Fibroblast of mammary gland (primary cell): ENCODE measurements around the gene PDLIM3.

Source experiments
- DNase-seq: peaks from one replicate; pipeline ENCODE4 v3.0.0-alpha.2; 2010; ENCODE audit warnings: low read depth
- H3K4me3 ChIP-seq: 2 replicates; pipeline ENCODE4 v1.5.1; 2011; ENCODE audit warnings: low read depth, mild to moderate bottlenecking, low read length, moderate library complexity; ENCODE audit not compliant: control insufficient read depth
- TF ChIP-seq, protein P1 (sequence below): conservative IDR thresholded peaks from 2 replicates; pipeline ENCODE4 v1.5.1; 2011; ENCODE audit warnings: low read depth, low read length, inconsistent platforms; ENCODE audit not compliant: control insufficient read depth, insufficient read depth

The PDLIM3 gene

DNA sequence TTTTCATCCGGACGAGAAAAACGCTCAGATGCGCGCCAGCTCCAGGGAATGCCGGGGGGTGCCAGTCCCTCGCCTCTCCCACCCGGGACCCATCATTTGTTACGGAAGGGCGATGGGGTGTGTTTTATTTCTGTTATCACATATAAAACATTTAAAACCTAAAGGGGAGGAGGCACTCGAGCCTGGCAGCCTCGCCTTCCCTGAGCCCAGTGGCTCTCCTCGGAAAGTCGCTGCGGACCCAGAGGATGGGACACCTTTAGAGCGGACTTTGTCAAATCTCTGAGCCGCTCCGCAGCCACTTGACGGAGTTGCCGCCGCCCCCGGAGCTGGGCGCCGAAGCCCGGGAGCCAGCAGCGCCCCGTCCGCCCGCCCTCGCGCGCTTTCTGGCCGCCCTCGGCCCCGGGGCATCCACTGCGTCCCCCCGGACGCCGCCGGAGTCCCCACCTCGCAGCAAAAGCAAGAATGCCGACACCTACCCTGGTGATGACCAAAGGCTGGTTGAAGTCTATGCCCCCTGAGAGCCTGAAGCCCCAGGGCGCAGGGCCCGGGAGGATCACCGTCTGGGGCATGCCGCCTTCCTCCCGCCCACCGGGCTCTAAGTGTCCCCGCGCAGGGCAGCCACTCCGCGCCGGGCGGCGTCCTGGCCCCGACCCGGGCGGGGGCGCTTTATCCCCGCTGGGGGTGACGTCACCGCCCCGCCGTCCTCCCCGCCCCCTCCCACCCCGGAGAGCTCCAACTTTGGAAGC lies at the start of gene PDLIM3:
Gene PDLIM3 (minus strand): TSS at position 642 of the 746 bp plus-strand sequence. CDS start 73 bp downstream, at position 569.
- peak within 1 kb of the TSS; percentile 53 for H3K4me3 ChIP-seq
- TF ChIP-seq, protein P1, sequence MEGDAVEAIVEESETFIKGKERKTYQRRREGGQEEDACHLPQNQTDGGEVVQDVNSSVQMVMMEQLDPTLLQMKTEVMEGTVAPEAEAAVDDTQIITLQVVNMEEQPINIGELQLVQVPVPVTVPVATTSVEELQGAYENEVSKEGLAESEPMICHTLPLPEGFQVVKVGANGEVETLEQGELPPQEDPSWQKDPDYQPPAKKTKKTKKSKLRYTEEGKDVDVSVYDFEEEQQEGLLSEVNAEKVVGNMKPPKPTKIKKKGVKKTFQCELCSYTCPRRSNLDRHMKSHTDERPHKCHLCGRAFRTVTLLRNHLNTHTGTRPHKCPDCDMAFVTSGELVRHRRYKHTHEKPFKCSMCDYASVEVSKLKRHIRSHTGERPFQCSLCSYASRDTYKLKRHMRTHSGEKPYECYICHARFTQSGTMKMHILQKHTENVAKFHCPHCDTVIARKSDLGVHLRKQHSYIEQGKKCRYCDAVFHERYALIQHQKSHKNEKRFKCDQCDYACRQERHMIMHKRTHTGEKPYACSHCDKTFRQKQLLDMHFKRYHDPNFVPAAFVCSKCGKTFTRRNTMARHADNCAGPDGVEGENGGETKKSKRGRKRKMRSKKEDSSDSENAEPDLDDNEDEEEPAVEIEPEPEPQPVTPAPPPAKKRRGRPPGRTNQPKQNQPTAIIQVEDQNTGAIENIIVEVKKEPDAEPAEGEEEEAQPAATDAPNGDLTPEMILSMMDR: no peak
- DNase-seq: no peak

- H3K4me3 ChIP-seq: no peak overlapping the region
- TF ChIP-seq, protein P1: no peak
- DNase-seq: no peak
These were observed 48.5 kb upstream of the PDLIM3 start for GRCh38 chr4:185583813-185584212.

DNA sequence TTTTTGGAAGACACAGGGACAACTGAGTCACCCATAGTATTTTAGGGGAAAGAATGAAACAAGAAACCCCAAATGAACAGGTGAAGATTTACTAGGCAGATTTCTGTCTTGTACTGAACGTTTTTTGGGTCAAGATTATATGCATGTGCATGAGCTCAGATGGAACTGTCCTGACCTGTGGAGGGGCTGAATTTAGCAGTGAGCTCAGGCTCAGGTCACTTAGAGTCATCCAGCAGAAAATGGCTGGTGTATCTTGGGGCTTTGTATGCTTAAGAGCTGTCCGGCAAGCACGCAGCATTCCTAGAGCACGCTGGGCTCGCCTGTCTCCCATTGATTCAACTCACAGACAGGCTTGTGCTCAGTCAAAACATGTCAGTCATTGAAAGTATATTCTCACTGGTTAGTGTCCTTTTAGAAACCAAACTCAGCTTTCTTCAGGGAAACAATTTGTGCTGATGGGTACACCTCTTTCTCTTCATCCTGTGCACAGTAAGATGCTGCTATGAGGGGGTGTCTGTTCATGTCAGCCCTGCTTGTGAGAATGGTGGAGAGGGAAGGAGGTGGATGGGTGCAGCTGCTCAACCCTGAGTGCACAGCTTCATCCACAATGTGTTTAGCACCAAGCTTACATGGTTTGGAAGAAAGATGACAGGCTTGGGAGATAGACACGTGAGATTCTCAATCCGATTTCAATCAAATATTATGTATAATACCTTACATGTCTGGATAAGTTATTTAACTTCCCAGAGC lies 47.5 kb upstream of the PDLIM3 start:
- H3K4me3 ChIP-seq: no peak overlapping the region
- TF ChIP-seq, protein P1: no peak
- DNase-seq: no peak

DNA sequence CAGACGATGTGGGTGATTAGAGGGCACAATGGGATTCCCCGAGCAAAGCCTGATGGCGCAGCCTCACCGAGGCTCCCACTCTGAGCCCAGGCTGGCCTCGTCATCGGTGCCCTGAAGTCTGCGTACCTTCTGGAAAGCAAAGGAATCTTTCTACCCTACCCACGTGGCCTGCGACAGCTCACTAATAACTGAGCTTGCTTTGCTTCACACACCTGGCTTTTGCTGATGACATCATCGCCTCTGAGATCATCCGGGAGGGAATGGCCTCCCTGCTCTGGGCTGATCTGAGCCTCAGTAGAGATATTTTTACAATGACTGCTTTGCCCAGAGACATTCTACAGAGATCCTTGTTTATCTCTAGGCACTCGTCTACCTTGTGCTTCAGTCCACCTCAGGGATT lies 45.4 kb upstream of the PDLIM3 start:
- no peak overlapping the region for H3K4me3 ChIP-seq
- no peak for DNase-seq
- TF ChIP-seq, protein P1: no peak

DNA sequence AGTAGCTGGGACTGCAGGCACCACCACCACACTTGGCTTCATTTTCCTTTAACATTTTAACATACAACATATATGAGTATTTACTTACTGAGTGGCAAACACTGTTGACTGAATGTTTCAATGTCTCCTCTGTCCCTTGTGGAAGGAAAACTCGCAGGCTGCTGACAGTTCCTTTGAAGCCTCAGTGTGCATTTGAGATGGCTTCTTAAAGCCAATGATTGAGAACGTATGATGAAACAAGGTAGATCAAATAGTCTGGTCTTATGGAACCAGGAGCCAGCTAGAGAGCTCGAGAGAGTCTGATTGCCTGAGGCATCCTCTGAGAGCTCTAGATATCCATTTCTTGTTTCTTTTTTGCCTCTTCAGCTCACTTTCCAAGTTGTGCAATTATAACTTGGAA lies 43.0 kb upstream of the PDLIM3 start:
- DNase-seq: no peak
- TF ChIP-seq, protein P1: no peak
- no peak overlapping the region for H3K4me3 ChIP-seq

DNA sequence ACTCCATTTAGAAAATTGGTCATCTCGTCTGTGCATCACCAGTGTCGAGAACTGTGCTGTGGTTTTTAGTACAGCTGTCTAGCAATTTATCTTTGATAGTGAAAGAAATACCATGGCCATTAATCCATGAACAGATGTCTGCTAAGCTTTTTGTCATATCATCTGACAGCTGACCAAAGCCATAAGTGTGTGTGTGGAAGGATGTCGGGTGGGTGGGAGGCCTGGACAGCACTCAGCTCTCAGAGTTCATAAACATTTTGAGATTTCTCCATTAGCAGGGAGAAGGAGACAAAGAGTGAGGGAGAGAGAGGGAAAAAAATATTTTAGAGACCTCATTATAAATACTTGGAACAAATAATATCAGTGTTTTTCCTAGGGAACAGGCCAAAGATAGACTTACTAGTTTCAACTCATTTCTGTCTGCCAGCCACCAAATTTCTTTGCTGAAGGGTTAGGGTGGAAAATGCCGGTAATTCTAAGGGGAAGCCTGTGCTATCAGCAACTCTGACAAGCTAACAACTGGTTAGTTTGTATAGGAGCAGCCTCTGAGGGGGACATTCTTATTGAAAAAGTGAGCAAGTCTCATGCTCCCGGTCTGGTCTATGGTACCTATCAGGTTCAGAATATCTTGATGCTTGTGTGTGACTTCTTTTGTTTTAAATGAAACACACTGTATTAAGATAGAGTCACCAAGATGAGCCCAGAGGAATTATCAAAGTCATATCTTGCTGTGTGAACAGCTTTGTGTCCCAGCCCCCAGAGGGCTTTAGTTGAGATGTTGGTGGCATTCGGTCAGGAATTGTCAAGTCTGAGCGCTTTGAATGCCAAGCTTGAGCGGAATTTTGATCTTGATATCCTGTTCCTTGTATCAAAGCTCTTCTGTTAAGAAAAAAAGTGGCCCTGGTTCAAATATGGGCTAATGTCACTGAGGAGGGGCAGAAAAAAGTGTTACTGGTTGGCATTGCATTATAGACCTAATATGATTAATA lies 41.9 kb upstream of the PDLIM3 start:
- no peak overlapping the region for H3K4me3 ChIP-seq
- TF ChIP-seq, protein P1: no peak
- no peak for DNase-seq
